Esophagus squamous epithelium (tissue), 4 donors: ENCODE data around the gene SORCS1.

Experiments used
- POLR2A ChIP-seq, 4 donors: fragments of 450-650 bp; IDR thresholded peaks; one replicate each; pipeline ENCODE4 v1.6.1; 2017; ENCODE audit warnings: antibody characterized with exemption in 4 of 4, mild to moderate bottlenecking in 4 of 4, moderate library complexity in 3 of 4
- TF ChIP-seq, protein P1 (sequence below), 6 experiments: fragments of 450-650 bp in 4 of 6; fragments of 200-600 bp in 2 of 6; sonication (generic) in 2 of 6; IDR thresholded peaks; one replicate each; pipeline ENCODE4 v1.5.1; 2016 to 2019; ENCODE audit warnings: antibody characterized with exemption in 6 of 6, mild to moderate bottlenecking in 4 of 6, moderate library complexity in 4 of 6

DNA sequence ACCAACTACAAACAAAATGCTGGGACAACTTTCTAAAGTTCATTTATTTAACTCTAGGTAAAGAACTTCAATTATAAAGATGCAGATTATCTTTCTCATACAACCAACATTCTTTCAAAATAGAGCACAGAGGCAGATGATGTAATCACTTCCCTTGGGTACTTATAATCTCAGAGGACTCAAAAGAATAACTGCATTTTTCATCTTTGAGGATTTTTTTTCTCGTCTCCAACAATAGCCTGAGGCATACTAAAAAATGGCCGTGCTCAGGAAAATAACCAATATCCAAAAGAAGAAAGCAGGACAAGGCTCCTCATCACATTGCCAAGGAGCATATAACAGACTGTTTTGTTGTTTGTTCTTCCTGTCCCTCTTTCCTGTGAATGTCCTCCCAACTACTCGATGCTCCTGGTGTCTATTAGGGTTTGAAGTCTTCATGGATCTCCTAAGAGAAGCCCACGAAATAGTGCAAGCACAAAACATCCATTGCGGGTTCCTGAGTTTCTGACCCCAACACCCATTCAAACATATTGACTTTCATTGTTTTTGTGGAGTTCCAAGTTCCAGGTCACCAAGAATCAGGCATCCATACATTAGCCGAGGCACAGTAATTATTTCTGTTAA is 182.9 kb downstream of the SORCS1 start:
- TF ChIP-seq POLR2A (IDR thresholded peaks at IDR 0.05) = no peak
- TF ChIP-seq, protein P1, sequence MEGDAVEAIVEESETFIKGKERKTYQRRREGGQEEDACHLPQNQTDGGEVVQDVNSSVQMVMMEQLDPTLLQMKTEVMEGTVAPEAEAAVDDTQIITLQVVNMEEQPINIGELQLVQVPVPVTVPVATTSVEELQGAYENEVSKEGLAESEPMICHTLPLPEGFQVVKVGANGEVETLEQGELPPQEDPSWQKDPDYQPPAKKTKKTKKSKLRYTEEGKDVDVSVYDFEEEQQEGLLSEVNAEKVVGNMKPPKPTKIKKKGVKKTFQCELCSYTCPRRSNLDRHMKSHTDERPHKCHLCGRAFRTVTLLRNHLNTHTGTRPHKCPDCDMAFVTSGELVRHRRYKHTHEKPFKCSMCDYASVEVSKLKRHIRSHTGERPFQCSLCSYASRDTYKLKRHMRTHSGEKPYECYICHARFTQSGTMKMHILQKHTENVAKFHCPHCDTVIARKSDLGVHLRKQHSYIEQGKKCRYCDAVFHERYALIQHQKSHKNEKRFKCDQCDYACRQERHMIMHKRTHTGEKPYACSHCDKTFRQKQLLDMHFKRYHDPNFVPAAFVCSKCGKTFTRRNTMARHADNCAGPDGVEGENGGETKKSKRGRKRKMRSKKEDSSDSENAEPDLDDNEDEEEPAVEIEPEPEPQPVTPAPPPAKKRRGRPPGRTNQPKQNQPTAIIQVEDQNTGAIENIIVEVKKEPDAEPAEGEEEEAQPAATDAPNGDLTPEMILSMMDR (IDR thresholded peaks at IDR 0.05) = no peak
